ENCODE data around the gene PRSS2. TPM values are rescaled to one million over a fixed set of nuclear protein-coding genes. Genes with fewer than 3 reads are reported as not detected.
"Not testable (repeated sequence)": the region's sequence is repeated elsewhere in the genome, so short reads cannot be mapped to it uniquely, and the experiment has no call there.

The PRSS2 gene
- total RNA-seq, 2 donors from 2014 or later: not detected

DNA sequence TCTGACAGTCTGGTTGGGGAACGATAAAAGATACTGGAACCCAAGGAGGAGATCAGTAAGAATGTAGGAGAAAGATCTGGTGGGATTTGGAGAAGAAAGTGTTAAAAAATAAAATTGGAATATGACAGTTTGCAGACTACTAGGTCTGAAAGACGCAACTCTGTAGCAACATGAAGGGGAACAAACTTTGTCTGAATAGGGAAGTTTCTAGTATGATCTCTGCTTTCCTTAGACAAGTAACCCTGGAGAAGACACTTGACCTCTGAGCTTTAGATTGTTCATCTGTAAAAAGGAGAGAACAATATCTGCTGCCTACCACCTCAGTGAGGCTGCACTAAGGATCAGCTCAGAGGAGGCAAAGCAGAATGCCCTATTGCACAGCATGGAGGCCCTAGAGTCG lies 24.5 kb upstream of the PRSS2 start:
- H3K36me3 ChIP-seq: no peaks in the 10 kb centered on the region
- no peaks in the 10 kb centered on the region for H3K9me3 ChIP-seq
- TF ChIP-seq POLR2AphosphoS5 (IDR thresholded peaks at IDR 0.05) (no peak), POLR2A (IDR thresholded peaks at IDR 0.05) (no peak)
- TF ChIP-seq, protein P1, sequence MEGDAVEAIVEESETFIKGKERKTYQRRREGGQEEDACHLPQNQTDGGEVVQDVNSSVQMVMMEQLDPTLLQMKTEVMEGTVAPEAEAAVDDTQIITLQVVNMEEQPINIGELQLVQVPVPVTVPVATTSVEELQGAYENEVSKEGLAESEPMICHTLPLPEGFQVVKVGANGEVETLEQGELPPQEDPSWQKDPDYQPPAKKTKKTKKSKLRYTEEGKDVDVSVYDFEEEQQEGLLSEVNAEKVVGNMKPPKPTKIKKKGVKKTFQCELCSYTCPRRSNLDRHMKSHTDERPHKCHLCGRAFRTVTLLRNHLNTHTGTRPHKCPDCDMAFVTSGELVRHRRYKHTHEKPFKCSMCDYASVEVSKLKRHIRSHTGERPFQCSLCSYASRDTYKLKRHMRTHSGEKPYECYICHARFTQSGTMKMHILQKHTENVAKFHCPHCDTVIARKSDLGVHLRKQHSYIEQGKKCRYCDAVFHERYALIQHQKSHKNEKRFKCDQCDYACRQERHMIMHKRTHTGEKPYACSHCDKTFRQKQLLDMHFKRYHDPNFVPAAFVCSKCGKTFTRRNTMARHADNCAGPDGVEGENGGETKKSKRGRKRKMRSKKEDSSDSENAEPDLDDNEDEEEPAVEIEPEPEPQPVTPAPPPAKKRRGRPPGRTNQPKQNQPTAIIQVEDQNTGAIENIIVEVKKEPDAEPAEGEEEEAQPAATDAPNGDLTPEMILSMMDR (IDR thresholded peaks at IDR 0.05): no peak
- H3K27ac ChIP-seq: no peak overlapping the region
- peaks cover 3% of the 10 kb centered on the region for H3K27me3 ChIP-seq (replicated peaks; ENCODE audit: insufficient read depth)
- H3K4me1 ChIP-seq (replicated peaks): no peaks in the 10 kb centered on the region
- DNase-seq (ENCODE audit: low spot score): no peak
- WGBS: 81% methylated on average over 3 of the region's 3 CpGs
- intact Hi-C loops (cut with DNase I): no loop called here
- no peak overlapping the region for H3K4me3 ChIP-seq

DNA sequence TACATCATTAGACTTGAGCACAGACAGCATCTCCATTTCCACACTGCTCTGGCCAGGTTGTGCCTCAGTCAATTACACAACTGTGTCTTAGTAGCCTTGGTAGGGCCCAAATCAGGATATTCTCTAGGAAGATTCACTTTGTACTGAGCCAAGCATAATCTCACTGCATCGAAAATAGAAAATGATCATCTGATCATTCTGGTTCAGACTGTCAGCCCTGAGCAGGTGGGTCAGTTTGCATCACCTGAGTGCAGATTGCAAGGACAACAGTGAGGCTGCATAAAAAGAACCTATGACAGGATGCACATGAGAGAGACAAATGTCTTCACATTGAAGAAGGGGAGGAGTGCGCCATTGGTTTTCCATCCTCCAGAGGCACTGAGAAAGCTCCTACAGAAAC lies 22.4 kb upstream of the PRSS2 start:
- H3K4me3 ChIP-seq; H3K27me3 ChIP-seq (replicated peaks; ENCODE audit: insufficient read depth); H3K4me1 ChIP-seq (replicated peaks); H3K36me3 ChIP-seq; H3K9me3 ChIP-seq; H3K27ac ChIP-seq; DNase-seq (ENCODE audit: low spot score); intact Hi-C loops (cut with DNase I): not testable (repeated sequence)
- WGBS: 92% methylated on average over 2 of the region's 2 CpGs

DNA sequence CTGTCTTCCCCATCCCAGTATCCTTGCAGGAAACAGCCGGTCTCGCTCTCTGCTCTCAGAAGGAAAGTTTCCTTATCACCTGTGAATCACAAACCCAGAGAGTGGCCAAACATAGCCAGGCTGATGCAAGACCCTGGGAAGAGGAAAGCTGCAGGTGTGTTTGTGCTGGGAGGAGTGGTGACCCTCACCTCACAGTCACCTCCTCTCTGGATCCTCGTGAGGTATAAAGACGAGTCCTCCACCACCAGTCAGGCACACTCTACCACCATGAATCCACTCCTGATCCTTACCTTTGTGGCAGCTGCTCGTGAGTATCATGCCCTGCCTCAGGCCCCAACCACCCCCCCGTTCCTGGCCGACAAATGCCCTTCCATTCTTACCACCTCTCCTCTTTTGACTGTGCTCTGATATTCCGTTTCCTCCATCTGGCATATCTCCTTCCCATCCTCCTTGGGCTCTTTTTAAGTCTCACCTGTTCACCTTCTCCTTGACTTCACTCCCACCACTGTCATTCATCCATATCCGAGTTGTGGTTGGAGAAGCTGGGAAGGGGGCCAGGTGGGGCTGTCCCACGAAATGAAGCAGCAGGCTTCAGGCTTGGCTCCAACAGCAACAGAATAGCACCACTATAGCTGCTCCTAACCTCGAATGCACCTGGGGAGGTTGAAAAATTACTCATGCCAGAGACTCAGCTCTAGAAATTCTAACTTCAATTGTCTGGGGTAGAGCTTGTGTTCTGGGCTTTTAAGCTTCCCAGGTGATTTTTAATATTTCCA lies 21.4 kb upstream of the PRSS2 start, which contains the start of gene PRSS1:
PRSS1 (plus strand) TSS at position 255 of the 776 bp plus-strand sequence; CDS start at position 268, 13 bp downstream.
- no peak within 1 kb of the TSS for H3K27ac ChIP-seq
- no peaks in the 10 kb centered on the region for H3K36me3 ChIP-seq
- no peak within 1 kb of the TSS for H3K4me3 ChIP-seq
- H3K27me3 ChIP-seq (replicated peaks; ENCODE audit: insufficient read depth): peaks cover 3% of the 10 kb centered on the region
- H3K4me1 ChIP-seq (replicated peaks): no peaks in the 10 kb centered on the region
- WGBS: 57% methylated on average over 11 of the region's 11 CpGs
- DNase-seq (ENCODE audit: low spot score): no peak
- no peaks in the 10 kb centered on the region for H3K9me3 ChIP-seq
- intact Hi-C loops (cut with DNase I): no loop called here
- TF ChIP-seq, protein P1 (IDR thresholded peaks at IDR 0.05): no peak
- TF ChIP-seq POLR2A (IDR thresholded peaks at IDR 0.05) (no peak), POLR2AphosphoS5 (IDR thresholded peaks at IDR 0.05) (no peak)

DNA sequence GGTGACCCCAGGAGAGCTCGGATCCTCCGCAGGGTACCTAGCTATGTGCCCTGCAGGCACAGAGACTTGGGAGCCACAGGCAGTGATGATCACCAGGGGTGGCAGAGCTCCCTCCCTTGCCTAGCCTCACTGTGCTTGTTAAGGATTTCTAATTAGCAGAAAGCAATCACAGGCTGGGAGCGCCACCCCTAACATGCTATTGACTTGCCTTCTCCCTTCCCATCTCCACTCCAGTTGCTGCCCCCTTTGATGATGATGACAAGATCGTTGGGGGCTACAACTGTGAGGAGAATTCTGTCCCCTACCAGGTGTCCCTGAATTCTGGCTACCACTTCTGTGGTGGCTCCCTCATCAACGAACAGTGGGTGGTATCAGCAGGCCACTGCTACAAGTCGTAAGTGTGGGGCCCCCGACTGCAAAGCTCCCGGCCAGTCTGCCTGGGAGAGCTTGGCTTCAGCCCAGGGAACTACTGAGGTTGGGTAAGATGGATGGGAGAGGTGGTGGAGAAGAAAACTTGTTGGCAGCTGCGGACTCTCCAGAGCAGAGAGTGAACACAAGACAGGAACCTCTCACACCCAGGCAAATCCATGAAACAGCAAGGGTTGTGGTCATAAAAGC lies 20.3 kb upstream of the PRSS2 start:
- H3K36me3 ChIP-seq: no peaks in the 10 kb centered on the region
- 65% methylated on average over 9 of the region's 9 CpGs for WGBS
- H3K4me3 ChIP-seq: no peak overlapping the region
- intact Hi-C loops (cut with DNase I): no loop called here
- DNase-seq (ENCODE audit: low spot score): no peak
- H3K27me3 ChIP-seq (replicated peaks; ENCODE audit: insufficient read depth): peaks cover 3% of the 10 kb centered on the region
- TF ChIP-seq, protein P1 (IDR thresholded peaks at IDR 0.05): no peak
- no peaks in the 10 kb centered on the region for H3K4me1 ChIP-seq (replicated peaks)
- no peaks in the 10 kb centered on the region for H3K9me3 ChIP-seq
- H3K27ac ChIP-seq: no peak overlapping the region

DNA sequence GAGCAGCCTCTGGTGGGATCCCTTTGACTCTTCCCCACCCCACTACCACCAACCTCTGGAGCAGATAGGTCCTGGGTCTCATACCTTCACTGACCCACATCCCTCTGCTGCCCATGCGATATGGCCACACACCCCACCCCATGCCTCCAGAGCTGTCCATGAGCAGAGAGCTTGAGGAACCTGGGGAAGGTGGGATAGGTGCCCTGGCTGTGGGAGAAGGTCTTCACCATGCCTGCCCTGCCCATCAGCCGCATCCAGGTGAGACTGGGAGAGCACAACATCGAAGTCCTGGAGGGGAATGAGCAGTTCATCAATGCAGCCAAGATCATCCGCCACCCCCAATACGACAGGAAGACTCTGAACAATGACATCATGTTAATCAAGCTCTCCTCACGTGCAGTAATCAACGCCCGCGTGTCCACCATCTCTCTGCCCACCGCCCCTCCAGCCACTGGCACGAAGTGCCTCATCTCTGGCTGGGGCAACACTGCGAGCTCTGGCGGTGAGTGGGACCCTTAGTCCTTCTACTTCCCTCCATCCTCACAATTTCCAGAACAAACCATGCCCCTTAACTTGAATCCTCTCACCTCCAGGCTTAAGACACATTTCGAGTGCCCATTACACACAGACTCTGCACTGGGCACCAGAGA lies 19.1 kb upstream of the PRSS2 start:
- DNase-seq (ENCODE audit: low spot score); H3K4me3 ChIP-seq; H3K27ac ChIP-seq; H3K27me3 ChIP-seq (replicated peaks; ENCODE audit: insufficient read depth); H3K9me3 ChIP-seq; H3K4me1 ChIP-seq (replicated peaks); H3K36me3 ChIP-seq; intact Hi-C loops (cut with DNase I): not testable (repeated sequence)
- 94% methylated on average over 14 of the region's 14 CpGs for WGBS
